GM21367 (cell line): ENCODE measurements around the gene DISC1.
"Not testable (repeated sequence)": the region's sequence is repeated elsewhere in the genome, so short reads cannot be mapped to it uniquely, and the experiment has no call there.

Source experiments
- ATAC-seq: cut with Tn5 transposase; IDR thresholded peaks from one replicate; pipeline ENCODE4 v1.9.1; 2021; ENCODE audit not compliant: unreplicated experiment

The DISC1 gene

DNA sequence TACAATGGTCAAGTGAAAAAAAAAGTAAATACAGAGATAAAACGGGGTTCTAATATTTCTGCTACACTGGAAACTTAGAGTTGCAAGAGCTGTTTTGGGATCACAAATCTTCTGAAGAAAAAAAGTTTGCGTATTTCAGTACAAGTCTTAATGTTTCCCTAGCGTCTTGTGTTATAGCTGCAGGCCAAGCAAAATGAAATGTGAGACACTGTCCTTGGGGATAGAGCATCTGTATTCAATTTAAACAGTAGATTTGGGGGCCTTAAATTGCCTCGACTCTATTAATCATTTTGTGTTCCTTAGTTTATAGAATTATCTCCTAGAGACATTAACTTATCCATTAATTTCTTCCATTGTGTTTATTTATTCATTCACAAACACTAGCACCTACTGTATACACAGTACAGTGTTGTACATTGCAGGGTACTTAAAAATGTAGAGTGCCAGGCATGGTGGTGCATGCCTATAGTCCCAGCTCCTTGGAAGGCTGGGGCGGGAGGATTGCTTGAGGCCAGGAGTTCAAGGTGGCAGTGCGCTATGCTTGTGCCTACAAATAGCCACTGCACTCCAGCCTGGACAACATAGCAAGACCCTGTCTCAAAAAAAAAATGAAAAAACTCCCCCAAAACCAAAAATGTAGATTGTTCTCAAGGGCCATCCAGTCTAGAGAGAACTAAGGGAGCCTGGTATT lies 7.9 kb downstream of the DISC1 start:
- no peak for ATAC-seq

DNA sequence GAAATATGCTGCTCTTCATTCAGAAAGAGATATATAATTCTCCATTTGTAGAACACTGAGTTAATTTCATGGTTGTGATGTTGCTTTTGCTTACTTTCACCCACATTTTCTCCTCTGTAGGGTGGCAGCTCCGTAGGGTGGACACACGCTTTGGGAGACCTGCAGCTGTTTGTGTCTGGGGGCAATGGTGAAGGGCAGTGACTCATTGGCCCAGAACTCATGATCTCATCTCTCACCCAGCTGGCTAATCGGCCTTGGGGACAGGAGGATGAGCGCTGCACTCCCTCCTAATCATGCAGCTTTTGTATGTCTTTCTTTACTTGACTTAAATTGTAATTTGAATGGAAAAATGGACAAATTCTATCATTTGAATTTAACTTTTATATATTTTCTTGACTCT lies 9.6 kb downstream of the DISC1 start:
- ATAC-seq, result no peak

DNA sequence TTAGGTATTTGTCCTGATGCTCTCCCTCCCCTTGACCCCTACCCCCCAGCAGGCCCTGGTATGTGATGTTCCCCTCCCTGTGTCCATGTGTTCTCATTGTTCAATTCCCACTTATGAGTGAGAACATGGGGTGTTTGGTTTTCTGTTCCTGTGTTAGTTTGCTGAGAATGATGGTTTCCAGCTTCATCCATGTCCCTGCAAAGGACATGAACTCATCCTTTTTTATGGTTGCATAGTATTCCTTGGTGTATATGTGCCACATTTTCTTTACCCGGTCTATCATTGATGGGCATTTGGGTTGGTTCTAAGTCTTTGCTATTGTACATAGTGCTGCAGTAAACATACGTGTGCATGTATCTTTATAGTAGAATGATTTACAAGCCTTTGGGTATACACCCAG lies 10.3 kb downstream of the DISC1 start:
- not testable (repeated sequence) for ATAC-seq

DNA sequence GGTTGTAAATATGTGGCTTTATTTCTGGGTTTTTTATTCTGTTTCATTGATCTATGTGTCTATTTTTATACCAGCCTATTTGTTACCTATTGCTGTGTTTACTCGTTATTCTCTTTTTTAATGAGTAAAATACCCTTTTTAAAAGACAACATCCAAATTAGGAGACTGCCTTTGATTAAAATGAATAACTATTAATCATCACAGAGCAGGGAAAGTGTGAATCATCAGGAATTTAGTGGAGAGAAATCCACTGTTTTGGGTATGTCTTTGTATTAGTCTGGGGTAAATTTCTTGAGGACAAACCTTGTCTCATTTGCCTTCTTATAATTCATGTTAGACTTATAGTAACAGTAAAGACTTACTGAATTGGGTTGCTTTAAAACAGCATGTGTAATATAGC lies 12.1 kb downstream of the DISC1 start:
- ATAC-seq, result no peak

DNA sequence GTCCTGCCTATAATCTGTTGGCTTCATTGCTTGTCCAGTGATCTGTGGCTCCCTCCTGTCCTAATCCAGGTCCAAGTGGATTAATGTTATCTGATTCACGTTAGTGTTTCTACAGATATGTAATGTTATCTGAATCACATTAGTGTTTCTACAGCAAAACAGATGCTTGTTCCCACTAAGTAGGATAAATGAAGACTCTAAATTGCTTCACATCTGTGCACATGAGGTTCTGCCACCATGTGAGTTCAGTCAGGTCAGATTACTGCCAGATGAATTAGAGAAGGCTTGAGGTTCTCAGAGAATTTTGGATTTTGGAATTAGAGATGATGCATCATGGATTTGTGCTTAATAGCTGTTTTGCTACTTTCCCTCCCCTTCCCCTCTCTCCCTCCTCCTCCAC lies 13.2 kb downstream of the DISC1 start:
- no peak for ATAC-seq

DNA sequence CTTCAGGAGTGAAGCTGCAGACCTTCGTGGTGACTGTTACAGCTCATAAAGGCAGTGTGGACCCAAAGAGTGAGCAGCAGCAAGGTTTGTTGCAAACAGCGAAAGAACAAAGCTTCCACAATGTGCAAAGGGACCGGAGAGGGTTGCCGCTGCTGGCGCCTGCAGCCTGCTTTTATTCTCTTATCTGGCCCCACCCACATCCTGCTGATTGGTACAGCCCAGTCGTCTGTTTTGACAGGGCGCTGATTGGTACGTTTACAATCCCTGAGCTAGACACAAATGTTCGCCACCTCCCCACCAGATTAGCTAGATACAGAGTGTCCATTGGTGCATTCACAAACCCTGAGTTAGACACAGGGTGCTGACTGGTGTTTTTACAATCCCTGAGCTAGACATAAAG lies 14.9 kb downstream of the DISC1 start:
- not testable (repeated sequence) for ATAC-seq

DNA sequence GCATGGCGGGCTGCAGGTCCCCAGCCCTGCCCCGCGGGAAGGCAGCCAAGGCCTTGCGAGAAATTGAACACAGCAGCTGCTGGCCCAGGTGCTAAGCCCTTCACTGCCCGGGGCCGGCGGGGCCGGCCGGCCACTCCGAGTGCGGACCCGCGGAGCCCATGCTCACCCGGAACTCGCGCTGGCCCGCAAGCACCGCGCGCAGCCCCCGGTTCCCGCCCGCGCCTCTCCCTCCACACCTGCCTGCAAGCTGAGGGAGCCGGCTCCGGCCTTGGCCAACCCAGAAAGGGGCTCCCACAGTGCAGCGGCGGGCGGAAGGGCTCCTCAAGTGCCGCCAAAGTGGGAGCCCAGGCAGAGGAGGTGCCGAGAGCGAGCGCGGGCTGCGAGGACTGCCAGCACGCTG lies 15.5 kb downstream of the DISC1 start:
- not testable (repeated sequence) for ATAC-seq

DNA sequence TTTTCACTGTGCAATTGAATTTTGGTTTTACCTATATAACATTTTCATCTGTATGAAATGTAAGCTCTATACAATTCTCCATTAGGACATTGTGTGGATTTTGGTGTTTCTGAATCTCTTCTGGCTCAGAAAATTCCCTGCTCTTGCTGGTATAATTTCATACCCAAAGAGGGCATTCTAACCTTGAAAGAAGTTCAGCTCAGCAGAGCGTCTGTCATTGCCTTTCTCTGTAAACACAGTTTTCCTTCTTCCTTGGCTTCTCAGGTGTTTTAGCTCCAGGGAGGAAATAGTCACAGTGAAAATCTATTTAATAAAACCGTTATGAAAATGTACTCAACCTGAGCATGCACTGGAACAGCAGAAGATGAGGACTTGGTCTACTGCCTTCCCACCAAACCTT lies 16.0 kb downstream of the DISC1 start:
- no peak for ATAC-seq

DNA sequence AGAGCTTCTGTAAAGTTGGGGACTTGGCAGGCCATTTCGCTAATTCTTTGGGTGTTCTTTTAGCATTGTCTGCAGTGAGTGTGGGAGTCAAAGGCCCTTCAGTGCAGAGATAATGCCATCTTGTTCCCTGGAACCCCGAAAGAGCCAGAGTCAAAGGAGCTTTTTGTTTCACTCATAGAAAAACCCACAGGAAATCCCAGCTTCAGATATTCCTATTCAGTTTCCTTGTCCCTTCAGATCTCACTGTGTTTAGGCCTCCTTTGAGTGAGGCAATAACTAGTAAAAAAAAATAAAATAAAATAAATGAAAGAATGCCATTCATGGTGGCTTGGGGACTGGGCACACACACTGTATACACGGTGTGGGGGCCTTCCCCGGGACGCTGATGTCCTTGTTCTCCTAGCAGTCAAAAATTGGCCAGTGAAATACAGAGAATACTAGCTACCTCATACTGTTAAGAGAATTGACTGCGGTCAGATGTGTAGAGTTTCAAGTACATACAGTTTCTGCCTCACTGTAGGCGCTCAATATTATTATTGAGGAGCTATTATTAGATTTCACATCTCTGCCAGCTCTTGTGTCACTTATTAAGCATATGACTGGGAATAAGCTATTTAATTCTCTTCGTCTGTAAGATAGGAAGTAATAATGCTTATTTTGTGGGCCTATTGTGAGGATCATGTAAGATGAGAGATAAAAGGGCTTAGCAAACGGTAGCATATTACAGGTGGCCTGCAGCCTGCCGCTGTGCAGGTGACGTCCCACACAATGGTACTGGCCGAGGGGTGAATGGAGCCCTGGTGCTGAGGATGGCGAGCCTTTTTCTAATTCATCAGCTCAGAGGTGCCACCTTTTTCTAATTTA lies 16.7 kb downstream of the DISC1 start:
- no peak for ATAC-seq

DNA sequence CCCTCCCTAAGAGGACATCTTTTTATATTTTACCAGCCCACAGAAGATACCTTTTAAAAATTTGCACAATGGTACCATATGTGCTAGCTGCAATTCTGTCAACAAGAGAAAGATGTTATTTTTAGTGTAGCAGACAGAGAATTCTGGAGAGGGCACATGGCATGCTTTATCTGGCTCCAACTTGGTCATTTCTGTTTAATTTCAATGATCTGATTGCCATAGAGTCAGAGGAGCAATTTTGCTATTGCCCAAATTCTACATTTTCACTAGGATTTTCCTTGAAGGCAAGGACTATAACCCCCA lies 17.3 kb downstream of the DISC1 start:
- no peak for ATAC-seq

DNA sequence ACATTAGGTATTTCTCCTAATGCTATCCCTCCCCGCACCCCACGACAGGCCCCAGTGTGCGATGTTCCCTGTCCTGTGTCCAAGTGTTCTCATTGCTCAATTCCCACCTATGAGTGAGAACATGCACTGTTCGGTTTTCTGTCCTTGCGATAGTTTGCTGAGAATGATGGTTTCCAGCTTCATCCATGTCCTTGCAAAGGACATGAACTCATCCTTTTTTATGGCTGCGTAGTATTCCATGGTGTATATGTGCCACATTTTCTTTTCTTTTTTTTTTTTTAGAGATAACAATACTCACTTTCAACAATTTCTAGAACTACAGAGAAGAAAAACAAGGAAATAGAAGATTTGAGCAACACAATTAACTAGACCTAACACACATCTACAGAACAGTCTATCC lies 19.0 kb downstream of the DISC1 start:
- ATAC-seq, result not testable (repeated sequence)

DNA sequence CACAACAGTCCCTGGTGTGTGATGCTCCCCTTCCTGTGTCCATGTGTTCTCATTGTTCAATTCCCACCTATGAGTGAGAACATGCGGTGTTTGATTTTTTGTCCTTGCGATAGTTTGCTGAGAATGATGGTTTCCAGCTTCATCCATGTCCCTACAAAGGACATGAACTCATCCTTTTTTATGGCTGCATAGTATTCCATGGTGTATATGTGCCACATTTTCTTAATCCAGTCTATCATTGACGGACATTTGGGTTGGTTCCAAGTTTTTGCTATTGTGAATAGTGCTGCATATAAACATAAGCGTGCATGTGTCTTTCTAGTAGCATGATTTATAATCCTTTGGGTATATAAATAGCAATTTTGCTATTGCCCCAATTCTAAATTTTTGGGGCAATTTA lies 19.6 kb downstream of the DISC1 start:
- ATAC-seq, result not testable (repeated sequence)

DNA sequence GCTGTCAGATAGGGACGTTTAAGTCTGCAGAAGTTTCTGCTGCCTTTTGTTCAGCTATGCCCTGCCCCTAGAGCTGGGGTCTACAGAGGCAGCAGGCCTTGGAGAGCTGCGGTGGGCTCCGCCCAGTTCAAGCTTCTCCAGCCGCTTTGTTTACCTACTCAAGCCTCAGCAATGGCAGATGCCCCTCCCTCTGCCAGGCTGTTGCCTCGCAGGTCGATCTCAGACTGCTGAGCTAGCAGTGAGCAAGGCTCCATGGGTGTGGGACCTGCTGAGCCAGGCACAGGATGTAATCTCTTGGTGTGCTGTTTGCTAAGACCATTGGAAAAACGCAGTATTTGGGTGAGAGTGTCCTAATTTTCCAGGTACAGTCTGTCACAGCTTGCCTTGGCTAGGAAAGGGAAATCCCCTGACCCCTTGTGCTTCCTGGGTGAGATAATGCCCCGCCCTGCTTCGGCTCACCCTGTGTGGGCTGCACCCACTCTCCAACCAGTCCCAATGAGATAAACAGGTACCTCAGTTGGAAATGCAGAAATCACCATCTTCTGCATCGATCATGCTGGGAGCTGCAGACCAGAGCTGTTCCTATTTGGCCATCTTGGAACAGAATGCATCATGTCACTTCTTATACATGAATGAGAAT lies 25.2 kb downstream of the DISC1 start:
- not testable (repeated sequence) for ATAC-seq

DNA sequence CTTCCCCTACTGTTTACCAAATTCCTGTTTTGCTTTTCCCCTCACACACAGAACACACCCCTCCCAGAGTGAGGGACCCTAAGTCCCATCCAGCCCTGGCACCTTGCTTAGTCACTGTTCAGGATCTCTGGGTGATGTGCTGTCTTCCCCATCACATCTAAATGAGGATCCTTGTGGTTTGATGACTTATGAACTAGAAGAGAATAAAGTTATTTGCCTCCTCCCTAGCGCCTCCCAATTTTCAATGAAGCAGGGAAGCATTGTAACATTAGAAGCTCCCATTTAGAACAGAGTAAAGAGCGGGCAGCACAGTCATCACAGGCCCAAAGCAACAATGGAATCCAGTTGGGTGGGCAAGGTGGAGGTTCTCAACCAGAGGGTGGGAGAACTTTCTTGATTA lies 27.0 kb downstream of the DISC1 start:
- ATAC-seq, result no peak

DNA sequence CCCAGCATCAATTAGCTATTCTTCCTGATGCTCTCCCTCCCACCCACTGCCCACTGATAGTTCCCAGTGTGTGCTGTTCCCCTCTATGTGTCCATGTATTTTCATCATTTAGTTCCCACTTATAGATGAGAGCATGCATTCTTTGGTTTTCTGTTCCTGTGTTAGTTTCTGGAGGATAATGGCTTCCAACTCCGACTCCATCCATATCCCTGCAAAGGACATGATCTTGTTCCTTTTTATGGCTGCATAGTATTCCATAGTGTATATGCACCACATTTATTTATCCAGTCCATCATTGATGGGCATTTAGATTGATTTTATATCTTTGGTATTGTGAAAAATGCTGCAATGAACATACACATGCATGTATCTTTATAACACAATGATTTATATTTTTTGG lies 30.2 kb downstream of the DISC1 start:
- ATAC-seq, result no peak

DNA sequence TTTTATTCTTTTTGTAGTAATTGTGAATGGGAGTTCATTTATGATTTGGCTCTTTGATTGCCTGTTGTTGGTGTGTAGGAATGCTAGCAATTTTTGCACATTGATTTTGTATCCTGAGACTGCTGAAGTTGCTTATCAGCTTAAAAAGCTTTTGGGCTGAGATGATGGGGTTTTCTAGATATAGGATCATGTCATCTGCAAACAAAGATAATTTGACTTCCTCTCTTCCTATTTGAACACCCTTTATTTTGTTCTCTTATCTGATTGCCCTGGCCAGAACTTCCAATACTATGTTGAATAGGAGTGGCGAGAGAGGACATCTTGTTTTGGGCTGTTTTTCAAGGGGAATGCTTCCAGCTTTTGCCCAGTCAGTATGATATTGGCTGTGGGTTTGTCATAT lies 31.6 kb downstream of the DISC1 start:
- not testable (repeated sequence) for ATAC-seq

DNA sequence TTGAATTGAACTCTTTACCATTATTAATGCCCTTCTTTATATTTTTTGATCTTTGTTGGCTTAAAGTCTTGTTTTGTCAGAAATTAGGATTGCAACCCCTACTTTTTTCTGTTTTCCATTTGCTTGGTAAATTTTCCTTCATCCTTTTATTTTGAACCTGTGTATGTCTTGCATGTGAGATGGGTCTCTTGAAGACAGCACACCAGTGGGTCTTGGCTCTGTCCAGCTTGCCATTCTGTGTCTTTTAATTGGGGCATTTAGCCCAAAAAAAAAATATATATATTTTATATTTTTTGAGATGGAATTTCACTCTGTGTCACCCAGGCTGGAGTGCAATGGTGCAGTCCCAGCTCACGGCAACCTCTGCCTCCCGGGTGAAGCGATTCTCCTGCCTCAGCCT lies 33.6 kb downstream of the DISC1 start:
- ATAC-seq, result no peak

DNA sequence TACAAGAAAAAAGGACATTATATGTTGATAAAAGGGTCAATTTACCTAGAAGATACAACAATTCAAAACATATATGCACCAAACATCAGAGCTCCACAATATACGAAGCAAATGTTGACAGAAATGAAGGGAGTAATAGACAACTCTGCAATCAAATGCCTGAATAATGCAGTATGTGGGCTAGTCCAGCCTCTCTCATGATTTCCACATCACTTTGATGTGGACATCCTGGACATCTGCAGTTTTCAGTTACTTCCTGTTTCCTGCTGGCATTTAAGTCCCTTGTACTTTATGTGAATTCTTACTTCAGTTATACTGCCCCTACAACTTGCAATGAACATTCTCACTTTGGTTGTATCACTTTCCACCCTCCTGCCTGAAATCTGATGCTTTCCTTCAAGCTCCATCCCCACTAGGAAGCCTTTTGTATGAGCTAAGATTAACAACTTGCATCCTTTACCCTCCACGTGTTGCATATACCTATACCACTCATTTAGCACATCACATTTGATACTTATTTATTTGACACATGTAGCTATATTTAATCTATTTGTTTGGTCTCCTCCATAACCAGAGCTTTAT lies 36.7 kb downstream of the DISC1 start:
- ATAC-seq, result no peak

DNA sequence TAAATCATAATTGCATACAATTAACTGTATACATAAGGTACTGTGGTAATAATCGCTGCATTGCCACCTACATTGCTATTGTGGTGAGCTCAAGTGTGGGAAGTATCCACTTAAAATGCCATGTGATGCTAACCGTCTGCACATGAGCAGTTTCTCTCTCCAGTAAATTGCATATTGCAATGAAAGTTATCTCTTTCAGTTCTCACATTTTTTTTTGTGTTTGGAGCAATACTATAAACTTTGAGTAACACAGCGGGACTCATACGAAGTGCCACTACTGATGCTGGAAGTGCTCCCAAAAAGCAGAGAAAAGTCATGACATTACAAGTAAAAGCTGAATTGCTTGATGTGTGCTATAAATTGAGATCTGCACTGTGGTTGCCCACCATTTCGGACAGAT lies 38.5 kb downstream of the DISC1 start:
- ATAC-seq, result no peak

DNA sequence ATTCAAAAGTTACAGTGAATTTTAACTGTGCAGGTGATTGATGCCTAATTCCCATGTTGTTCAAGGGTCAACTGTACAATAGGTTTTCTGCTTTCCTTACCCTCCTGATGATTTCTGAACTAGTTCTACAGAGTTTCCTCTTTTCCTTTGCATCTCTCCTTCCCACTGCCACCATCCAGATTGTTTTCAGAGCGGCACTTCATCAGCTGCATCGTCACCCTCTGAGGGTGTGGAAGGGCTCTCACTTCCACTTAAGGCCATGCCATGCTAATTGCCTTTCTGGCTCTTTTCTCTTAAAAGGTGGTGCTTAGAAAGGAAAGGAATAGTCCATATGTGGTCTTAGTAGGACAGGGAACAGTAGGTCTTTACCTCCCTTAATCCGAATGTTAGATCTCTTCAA lies 39.1 kb downstream of the DISC1 start:
- no peak for ATAC-seq

DNA sequence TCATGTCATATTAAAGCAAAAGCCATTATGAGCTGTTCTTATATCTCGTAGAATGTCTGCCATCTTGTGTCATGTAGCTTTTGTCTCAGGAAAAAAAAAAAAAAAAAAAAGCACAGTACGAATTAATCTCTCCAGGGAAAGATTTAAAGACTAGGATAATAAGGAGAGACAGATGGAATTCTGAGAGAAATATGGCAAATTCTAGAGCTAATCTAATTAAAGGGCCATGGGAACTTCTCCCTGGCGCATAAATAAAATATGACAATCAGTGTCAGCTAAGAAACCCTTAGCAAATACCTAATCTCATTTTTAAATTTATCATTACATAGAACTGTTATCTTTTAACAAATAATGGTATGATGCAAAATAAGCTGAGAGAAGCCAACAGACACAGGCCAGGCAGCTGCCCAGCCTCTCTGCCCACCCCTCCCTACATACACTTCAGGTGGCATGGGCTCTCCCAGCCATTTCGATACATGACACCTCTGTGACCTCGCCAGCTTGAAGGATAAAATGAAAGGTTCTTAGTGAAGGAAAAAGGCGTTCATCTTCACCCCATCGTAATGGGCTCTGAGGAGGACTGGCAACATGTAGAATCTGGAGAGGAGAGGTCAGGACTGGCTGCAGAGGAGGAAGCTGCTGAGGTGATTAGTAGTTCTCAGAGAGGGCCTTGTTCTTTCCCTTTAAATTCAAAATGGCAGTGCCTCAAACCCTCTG lies 39.8 kb downstream of the DISC1 start:
- ATAC-seq, result no peak
